HCT116 (cell line): ENCODE data around the gene FHIT.

Experiments
- EZH2phosphoT487 ChIP-seq: fragments of 200-600 bp; IDR thresholded peaks from 2 replicates; pipeline ENCODE4 v1.6.1; 2018; ENCODE audit warnings: antibody characterized with exemption, borderline replicate concordance
- POLR2A ChIP-seq: IDR thresholded peaks from 2 replicates; pipeline ENCODE4 v1.7.0; 2011; ENCODE audit warnings: borderline replicate concordance; ENCODE audit not compliant: insufficient read depth, insufficient read length; ENCODE audit errors: extremely low read depth
- POLR2AphosphoS5 ChIP-seq: IDR thresholded peaks from 2 replicates; pipeline ENCODE4 v1.6.1; 2011; ENCODE audit warnings: mild to moderate bottlenecking, low read depth, low read length, moderate library complexity
- SP1 ChIP-seq: IDR thresholded peaks from 2 replicates; pipeline ENCODE4 v1.6.1; 2012; ENCODE audit warnings: low read depth
- ZNF274 ChIP-seq: fragments of 200-500 bp; sonication (Bioruptor generic); IDR thresholded peaks from 2 replicates; pipeline ENCODE4 v1.6.1; 2014; ENCODE audit warnings: mild to moderate bottlenecking, low read depth, low read length, inconsistent platforms
- TF ChIP-seq, protein P1 (sequence below), 3 experiments: fragments of 200-600 bp in 1 of 3; sonication (generic) in 1 of 3; IDR thresholded peaks in 2 of 3; conservative IDR thresholded peaks in 1 of 3; 2 replicates each; pipeline ENCODE4 v1.5.1; 2012 to 2017; ENCODE audit warnings: low read depth in 2 of 3, low read length in 2 of 3, antibody characterized with exemption in 1 of 3, borderline replicate concordance in 1 of 3, control low read depth in 1 of 3, mild to moderate bottlenecking in 1 of 3, mixed read lengths in 1 of 3, mixed run types in 1 of 3, moderate library complexity in 1 of 3; ENCODE audit not compliant: insufficient read depth in 1 of 3
- TF ChIP-seq, protein P2 (sequence below): IDR thresholded peaks from 2 replicates; pipeline ENCODE4 v1.6.1; 2012; ENCODE audit warnings: low read depth

DNA sequence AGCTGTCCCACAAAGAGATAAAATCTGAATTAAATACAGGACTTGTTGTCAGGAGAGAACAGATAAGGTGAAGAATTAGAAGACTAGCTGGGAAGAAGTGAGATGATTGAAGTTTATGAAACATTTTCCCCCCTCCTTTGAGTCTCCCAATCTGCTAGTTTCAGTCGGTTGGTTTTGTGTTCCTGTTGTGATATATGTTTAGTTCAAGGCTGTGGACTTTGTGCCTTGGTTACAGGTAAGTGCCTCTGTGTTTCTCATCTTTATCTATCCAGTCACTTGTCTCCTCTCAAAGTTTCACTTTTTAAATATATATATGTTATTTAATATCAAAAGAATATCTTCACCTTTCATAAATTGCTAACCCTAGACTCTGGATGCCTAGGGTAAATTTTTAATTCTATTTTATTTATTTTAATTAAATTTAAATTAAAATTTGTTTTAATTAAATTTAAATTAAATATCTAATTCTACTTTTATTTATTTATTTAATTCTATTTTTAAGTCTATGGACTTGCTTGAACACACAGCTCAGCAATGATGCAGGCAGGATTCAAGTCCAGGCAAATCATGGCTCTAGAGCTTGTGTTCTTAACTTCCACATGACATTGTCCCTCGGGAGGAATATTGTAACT lies 190.0 kb downstream of the FHIT start:
- TF ChIP-seq POLR2AphosphoS5 (no peak), POLR2A (no peak), SP1 (no peak), EZH2phosphoT487 (no peak), ZNF274 (no peak)
- TF ChIP-seq, protein P1, sequence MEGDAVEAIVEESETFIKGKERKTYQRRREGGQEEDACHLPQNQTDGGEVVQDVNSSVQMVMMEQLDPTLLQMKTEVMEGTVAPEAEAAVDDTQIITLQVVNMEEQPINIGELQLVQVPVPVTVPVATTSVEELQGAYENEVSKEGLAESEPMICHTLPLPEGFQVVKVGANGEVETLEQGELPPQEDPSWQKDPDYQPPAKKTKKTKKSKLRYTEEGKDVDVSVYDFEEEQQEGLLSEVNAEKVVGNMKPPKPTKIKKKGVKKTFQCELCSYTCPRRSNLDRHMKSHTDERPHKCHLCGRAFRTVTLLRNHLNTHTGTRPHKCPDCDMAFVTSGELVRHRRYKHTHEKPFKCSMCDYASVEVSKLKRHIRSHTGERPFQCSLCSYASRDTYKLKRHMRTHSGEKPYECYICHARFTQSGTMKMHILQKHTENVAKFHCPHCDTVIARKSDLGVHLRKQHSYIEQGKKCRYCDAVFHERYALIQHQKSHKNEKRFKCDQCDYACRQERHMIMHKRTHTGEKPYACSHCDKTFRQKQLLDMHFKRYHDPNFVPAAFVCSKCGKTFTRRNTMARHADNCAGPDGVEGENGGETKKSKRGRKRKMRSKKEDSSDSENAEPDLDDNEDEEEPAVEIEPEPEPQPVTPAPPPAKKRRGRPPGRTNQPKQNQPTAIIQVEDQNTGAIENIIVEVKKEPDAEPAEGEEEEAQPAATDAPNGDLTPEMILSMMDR (IDR thresholded peaks at IDR 0.05 in 2 of 3, conservative IDR thresholded peaks at IDR 0.05 in 1 of 3; ENCODE audit: borderline replicate concordance in 1 of 3, insufficient read depth in 1 of 3, low read depth in 2 of 3, low read length in 2 of 3) = no peak
- TF ChIP-seq, protein P2, sequence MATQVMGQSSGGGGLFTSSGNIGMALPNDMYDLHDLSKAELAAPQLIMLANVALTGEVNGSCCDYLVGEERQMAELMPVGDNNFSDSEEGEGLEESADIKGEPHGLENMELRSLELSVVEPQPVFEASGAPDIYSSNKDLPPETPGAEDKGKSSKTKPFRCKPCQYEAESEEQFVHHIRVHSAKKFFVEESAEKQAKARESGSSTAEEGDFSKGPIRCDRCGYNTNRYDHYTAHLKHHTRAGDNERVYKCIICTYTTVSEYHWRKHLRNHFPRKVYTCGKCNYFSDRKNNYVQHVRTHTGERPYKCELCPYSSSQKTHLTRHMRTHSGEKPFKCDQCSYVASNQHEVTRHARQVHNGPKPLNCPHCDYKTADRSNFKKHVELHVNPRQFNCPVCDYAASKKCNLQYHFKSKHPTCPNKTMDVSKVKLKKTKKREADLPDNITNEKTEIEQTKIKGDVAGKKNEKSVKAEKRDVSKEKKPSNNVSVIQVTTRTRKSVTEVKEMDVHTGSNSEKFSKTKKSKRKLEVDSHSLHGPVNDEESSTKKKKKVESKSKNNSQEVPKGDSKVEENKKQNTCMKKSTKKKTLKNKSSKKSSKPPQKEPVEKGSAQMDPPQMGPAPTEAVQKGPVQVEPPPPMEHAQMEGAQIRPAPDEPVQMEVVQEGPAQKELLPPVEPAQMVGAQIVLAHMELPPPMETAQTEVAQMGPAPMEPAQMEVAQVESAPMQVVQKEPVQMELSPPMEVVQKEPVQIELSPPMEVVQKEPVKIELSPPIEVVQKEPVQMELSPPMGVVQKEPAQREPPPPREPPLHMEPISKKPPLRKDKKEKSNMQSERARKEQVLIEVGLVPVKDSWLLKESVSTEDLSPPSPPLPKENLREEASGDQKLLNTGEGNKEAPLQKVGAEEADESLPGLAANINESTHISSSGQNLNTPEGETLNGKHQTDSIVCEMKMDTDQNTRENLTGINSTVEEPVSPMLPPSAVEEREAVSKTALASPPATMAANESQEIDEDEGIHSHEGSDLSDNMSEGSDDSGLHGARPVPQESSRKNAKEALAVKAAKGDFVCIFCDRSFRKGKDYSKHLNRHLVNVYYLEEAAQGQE = no peak
